ENCODE results near the gene TOR1AIP1. TPM values are rescaled to one million over a fixed set of nuclear protein-coding genes. Genes with fewer than 3 reads are reported as not detected.
A peak's percentile ranks its signal among the peaks of the same experiment; 100 is the strongest.

The TOR1AIP1 gene
- total and polyA plus RNA-seq, 7 donors: 15.5 to 59.6 (median 35.1) TPM

- no peak for DNase-seq
- Histone ChIP-seq H3K36me3 (ENCODE audit: insufficient read depth in 1 of 2, low read depth in 1 of 2) (peaks cover 12 to 49% of the 10 kb centered on the region in 2 donors), H3K4me1 (peaks cover 7% of the 10 kb centered on the region), H3K27ac (no peak overlapping the region), H3K9me3 (no peaks in the 10 kb centered on the region), H3K27me3 (ENCODE audit: insufficient read depth in 3 of 3, low read length in 2 of 3) (no peaks in the 10 kb centered on the region), H3K4me3 (no peak overlapping the region)
- intact Hi-C loops (cut with DNase I): no loop called here
- WGBS, 3 donors: 75 to 79% (median 77%) methylated on average over 8 of the region's 8 CpGs
- peak in 1 of 4 donors; percentile 29 for ATAC-seq
- TF ChIP-seq CTCF (IDR thresholded peaks at IDR 0.05): no peak
Measured at GRCh38 chr1:179921981-179922872, 40.1 kb downstream of the TOR1AIP1 start.

GRCh38 chr1:179923029-179923428 lies 40.9 kb downstream of the TOR1AIP1 start:
- no peak for ATAC-seq

GRCh38 chr1:179924268-179924667 lies 42.2 kb downstream of the TOR1AIP1 start:
- intact Hi-C loops (cut with DNase I): no loop called here
- Histone ChIP-seq H3K9me3 (no peaks in the 10 kb centered on the region), H3K36me3 (ENCODE audit: insufficient read depth in 1 of 2, low read depth in 1 of 2) (peaks cover 4 to 29% of the 10 kb centered on the region in 2 donors), H3K4me3 (no peak overlapping the region), H3K27ac (no peak overlapping the region), H3K4me1 (peaks cover 7% of the 10 kb centered on the region), H3K27me3 (ENCODE audit: insufficient read depth in 3 of 3, low read length in 2 of 3) (no peaks in the 10 kb centered on the region)
- TF ChIP-seq CTCF (IDR thresholded peaks at IDR 0.05): no peak
- DNase-seq: no peak
- 92 to 96% (median 96%) methylated on average over 1 of the region's 1 CpG for WGBS, 3 donors
- ATAC-seq: no peak

More at GRCh38 chr1:179923029-179923428, 40.9 kb downstream of the TOR1AIP1 start:
- Histone ChIP-seq H3K27me3 (ENCODE audit: insufficient read depth in 3 of 3, low read length in 2 of 3) (no peaks in the 10 kb centered on the region), H3K4me1 (peaks cover 7% of the 10 kb centered on the region), H3K9me3 (no peaks in the 10 kb centered on the region), H3K4me3 (no peak overlapping the region), H3K36me3 (ENCODE audit: insufficient read depth in 1 of 2, low read depth in 1 of 2) (peaks cover 5 to 41% of the 10 kb centered on the region in 2 donors), H3K27ac (no peak overlapping the region)
- no peak for TF ChIP-seq CTCF (IDR thresholded peaks at IDR 0.05)
- no peak for DNase-seq
- intact Hi-C loops (cut with DNase I): no loop called here

- intact Hi-C loops (cut with DNase I): no loop called here
- Histone ChIP-seq H3K4me1 (peaks cover 7% of the 10 kb centered on the region), H3K27ac (no peak overlapping the region), H3K9me3 (no peaks in the 10 kb centered on the region), H3K36me3 (ENCODE audit: insufficient read depth in 1 of 2, low read depth in 1 of 2) (peaks cover 4 to 19% of the 10 kb centered on the region in 2 donors), H3K27me3 (ENCODE audit: insufficient read depth in 3 of 3, low read length in 2 of 3) (no peaks in the 10 kb centered on the region), H3K4me3 (no peak overlapping the region)
- WGBS, 3 donors: 85 to 87% (median 87%) methylated on average over 5 of the region's 5 CpGs
- DNase-seq: no peak
- no peak for TF ChIP-seq CTCF (IDR thresholded peaks at IDR 0.05)
- no peak for ATAC-seq
Measured at GRCh38 chr1:179925302-179925701, 43.2 kb downstream of the TOR1AIP1 start.
